ENCODE measurements around the gene PSG7.
"Not testable (repeated sequence)": the region's sequence is repeated elsewhere in the genome, so short reads cannot be mapped to it uniquely, and the experiment has no call there.

Gene PSG7

DNA sequence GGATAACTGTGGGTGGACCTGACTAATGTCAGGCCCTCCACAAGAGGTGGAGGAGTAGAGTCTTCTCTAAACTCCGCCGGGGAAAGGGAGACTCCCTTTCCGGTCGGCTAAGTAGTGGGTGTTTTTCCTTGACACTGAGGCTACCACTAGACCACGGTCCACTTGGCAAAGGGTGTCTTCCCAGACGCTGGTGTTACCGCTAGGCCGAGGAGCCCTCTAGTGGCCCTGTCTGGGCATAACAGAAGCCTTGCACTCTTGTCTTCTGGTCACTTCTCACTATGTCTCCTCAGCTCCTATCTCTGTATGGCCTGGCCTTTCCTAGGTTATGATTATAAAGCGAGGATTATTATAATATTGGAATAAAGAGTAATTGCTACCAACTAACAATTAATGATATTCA lies 13.9 kb downstream of the PSG7 start:
- H3K4me2 ChIP-seq (ENCODE audit: insufficient read depth, low read length); H3K9ac ChIP-seq (ENCODE audit: low read depth, low read length); ATAC-seq (ENCODE audit: insufficient read depth, low read depth); H4K20me1 ChIP-seq (ENCODE audit: insufficient read depth, low read length); H3K27me3 ChIP-seq (ENCODE audit: insufficient read depth, low read length, poor library complexity); H3K4me1 ChIP-seq (ENCODE audit: insufficient read depth, low read length); H2AFZ ChIP-seq (ENCODE audit: low read depth, low read length); H3K4me3 ChIP-seq (ENCODE audit: low read depth in 1 of 2, low read length in 2 of 2); H3K9me3 ChIP-seq (ENCODE audit: insufficient read depth, low read length, severe bottlenecking); H3K79me2 ChIP-seq (ENCODE audit: insufficient read depth, low read length); H3K27ac ChIP-seq (ENCODE audit: low read length); H3K36me3 ChIP-seq (ENCODE audit: insufficient read depth, low read length): not testable (repeated sequence)
- peak; percentile 31 for DNase-seq
- TF ChIP-seq CTCF (IDR thresholded peaks at IDR 0.05; ENCODE audit: borderline replicate concordance, extremely low read depth, low read length, poor library complexity, severe bottlenecking) = peak; percentile 65

GRCh38 chr19:42920971-42921370 lies 16.0 kb downstream of the PSG7 start:
- H3K27me3 ChIP-seq (ENCODE audit: insufficient read depth, low read length, poor library complexity); H3K9ac ChIP-seq (ENCODE audit: low read depth, low read length); H3K79me2 ChIP-seq (ENCODE audit: insufficient read depth, low read length); DNase-seq; H3K4me1 ChIP-seq (ENCODE audit: insufficient read depth, low read length); ATAC-seq (ENCODE audit: insufficient read depth, low read depth); H2AFZ ChIP-seq (ENCODE audit: low read depth, low read length); H3K4me3 ChIP-seq (ENCODE audit: low read depth in 1 of 2, low read length in 2 of 2); H3K4me2 ChIP-seq (ENCODE audit: insufficient read depth, low read length); H4K20me1 ChIP-seq (ENCODE audit: insufficient read depth, low read length); H3K9me3 ChIP-seq (ENCODE audit: insufficient read depth, low read length, severe bottlenecking); H3K27ac ChIP-seq (ENCODE audit: low read length); H3K36me3 ChIP-seq (ENCODE audit: insufficient read depth, low read length): not testable (repeated sequence)

GRCh38 chr19:42919757-42920079 lies 17.3 kb downstream of the PSG7 start:
- Histone ChIP-seq H3K27me3 (ENCODE audit: insufficient read depth, low read length, poor library complexity) (no peaks in the 10 kb centered on the region), H3K36me3 (ENCODE audit: insufficient read depth, low read length) (no peaks in the 10 kb centered on the region), H3K4me1 (ENCODE audit: insufficient read depth, low read length) (no peaks in the 10 kb centered on the region), H3K79me2 (ENCODE audit: insufficient read depth, low read length) (no peaks in the 10 kb centered on the region), H4K20me1 (ENCODE audit: insufficient read depth, low read length) (no peaks in the 10 kb centered on the region), H3K4me3 (ENCODE audit: low read depth in 1 of 2, low read length in 2 of 2) (no peak overlapping the region), H2AFZ (ENCODE audit: low read depth, low read length) (no peak overlapping the region), H3K27ac (ENCODE audit: low read length) (no peak overlapping the region), H3K9me3 (ENCODE audit: insufficient read depth, low read length, severe bottlenecking) (no peaks in the 10 kb centered on the region), H3K4me2 (ENCODE audit: insufficient read depth, low read length) (no peak overlapping the region), H3K9ac (ENCODE audit: low read depth, low read length) (no peak overlapping the region)
- peak; percentile 17 for TF ChIP-seq CTCF (IDR thresholded peaks at IDR 0.05; ENCODE audit: borderline replicate concordance, extremely low read depth, low read length, poor library complexity, severe bottlenecking)
- TF ChIP-seq EZH2 (IDR thresholded peaks at IDR 0.05; ENCODE audit: borderline replicate concordance, low read depth, low read length, severe bottlenecking) = no peak
- no peak for DNase-seq
- no peak for ATAC-seq (ENCODE audit: insufficient read depth, low read depth)

DNA sequence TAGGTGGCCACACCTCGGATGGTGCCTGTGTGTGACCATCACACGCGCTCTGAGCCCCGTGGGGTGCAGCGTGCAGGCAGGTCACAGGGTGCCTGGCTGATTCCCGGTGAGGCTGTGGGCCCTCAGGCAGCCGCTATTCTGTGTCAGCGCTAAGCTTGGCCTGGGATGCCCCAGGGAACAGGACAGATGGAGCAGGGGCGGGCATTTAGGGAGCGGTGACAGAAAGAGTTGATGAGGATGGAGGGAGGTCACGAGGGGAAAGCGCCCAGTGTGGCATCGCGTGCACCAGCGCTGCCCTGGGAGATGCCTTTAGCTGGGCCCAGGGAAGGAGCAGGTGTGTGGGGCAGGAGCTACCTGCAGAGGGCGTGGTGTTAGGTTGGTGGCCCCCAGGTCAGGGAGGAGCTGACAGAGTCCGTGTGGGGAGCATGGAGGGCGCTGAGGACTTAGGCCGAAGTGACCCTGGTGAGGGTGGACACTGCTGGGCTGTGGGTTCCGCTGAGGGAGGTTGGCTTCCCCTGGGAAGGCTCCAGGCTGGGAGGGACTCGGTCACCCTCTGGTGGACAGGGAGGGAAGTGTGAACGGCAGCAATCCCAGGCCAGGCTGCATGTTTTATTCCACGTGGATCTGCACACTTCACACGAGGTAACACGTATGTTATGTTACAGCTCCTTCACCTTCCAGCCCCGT lies 17.8 kb downstream of the PSG7 start:
- not testable (repeated sequence) for H2AFZ ChIP-seq (ENCODE audit: low read depth, low read length); H3K36me3 ChIP-seq (ENCODE audit: insufficient read depth, low read length); H3K27me3 ChIP-seq (ENCODE audit: insufficient read depth, low read length, poor library complexity); H3K9me3 ChIP-seq (ENCODE audit: insufficient read depth, low read length, severe bottlenecking); H3K79me2 ChIP-seq (ENCODE audit: insufficient read depth, low read length); ATAC-seq (ENCODE audit: insufficient read depth, low read depth); H4K20me1 ChIP-seq (ENCODE audit: insufficient read depth, low read length); H3K4me1 ChIP-seq (ENCODE audit: insufficient read depth, low read length); DNase-seq; H3K4me3 ChIP-seq (ENCODE audit: low read depth in 1 of 2, low read length in 2 of 2); H3K4me2 ChIP-seq (ENCODE audit: insufficient read depth, low read length); H3K27ac ChIP-seq (ENCODE audit: low read length); H3K9ac ChIP-seq (ENCODE audit: low read depth, low read length)
- TF ChIP-seq CTCF (IDR thresholded peaks at IDR 0.05; ENCODE audit: borderline replicate concordance, extremely low read depth, low read length, poor library complexity, severe bottlenecking) = peak; percentile 45

DNA sequence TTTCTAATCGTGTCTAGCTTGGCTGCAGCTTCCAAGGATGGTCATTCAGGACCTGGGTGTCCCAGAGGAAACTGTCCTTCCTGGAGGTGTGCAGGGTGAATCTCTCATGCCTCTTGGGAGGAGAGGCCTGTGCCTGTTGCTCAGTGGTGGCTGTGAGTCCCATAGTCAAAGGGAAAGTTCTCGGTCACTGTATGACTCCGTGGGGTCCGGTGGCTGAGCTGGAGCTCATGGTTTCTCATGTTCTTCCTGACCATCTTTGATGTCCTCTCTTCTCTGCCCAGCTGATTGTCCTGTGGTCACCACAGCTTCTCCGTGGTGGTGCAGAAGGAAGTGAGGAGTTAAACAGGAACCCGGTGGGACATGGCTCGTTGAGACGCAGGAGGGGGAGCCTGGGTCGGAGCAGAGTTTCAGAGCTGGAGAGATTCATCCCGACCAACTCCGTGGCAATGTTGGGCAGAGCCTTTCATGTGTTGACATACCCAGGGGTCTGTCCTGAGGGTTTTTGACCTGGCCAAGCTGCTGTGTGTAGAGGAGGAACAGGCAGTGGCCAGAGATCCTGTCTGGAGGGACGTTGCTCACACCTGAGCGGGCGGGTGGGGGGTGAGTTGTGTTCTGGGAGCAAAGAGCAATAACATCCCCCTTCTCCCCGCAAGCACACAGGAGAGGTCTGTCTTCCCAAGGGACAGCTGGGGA lies 18.5 kb downstream of the PSG7 start:
- H4K20me1 ChIP-seq (ENCODE audit: insufficient read depth, low read length); H3K27me3 ChIP-seq (ENCODE audit: insufficient read depth, low read length, poor library complexity); H3K4me2 ChIP-seq (ENCODE audit: insufficient read depth, low read length); DNase-seq; H3K9me3 ChIP-seq (ENCODE audit: insufficient read depth, low read length, severe bottlenecking); H3K4me1 ChIP-seq (ENCODE audit: insufficient read depth, low read length); ATAC-seq (ENCODE audit: insufficient read depth, low read depth); H3K36me3 ChIP-seq (ENCODE audit: insufficient read depth, low read length); H3K4me3 ChIP-seq (ENCODE audit: low read depth in 1 of 2, low read length in 2 of 2); H3K9ac ChIP-seq (ENCODE audit: low read depth, low read length); H2AFZ ChIP-seq (ENCODE audit: low read depth, low read length); H3K27ac ChIP-seq (ENCODE audit: low read length); H3K79me2 ChIP-seq (ENCODE audit: insufficient read depth, low read length): not testable (repeated sequence)

DNA sequence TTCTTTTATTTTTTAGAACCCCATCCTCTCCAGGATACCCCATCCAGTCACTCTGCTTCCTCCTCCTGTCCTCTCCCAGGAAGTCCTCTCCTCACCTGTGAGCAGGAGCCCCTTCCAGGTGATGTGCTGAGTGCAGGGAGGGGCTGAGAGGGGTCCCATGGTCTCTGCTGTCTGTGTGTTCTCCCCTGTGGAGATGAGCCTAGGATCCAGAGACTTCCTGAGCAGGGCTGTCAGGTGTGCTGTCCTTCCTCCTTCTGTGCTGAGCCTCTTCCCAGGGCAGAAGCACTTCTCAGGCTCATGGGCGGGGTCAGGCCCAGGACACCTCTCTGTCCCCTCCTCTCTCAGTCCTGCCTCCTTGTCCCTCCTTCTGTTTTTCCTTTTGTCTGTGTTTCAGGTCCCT lies 19.4 kb downstream of the PSG7 start, which contains the start of gene PSG6:
Gene PSG6, minus strand, starts transcription at position 261 of the 400 bp plus-strand sequence. Its CDS starts 102 bp downstream, at position 159.
- H4K20me1 ChIP-seq (ENCODE audit: insufficient read depth, low read length); DNase-seq; H3K9me3 ChIP-seq (ENCODE audit: insufficient read depth, low read length, severe bottlenecking); H3K79me2 ChIP-seq (ENCODE audit: insufficient read depth, low read length); H3K9ac ChIP-seq (ENCODE audit: low read depth, low read length); H3K36me3 ChIP-seq (ENCODE audit: insufficient read depth, low read length); ATAC-seq (ENCODE audit: insufficient read depth, low read depth); H3K4me2 ChIP-seq (ENCODE audit: insufficient read depth, low read length); H3K27ac ChIP-seq (ENCODE audit: low read length); H3K4me1 ChIP-seq (ENCODE audit: insufficient read depth, low read length); H3K4me3 ChIP-seq (ENCODE audit: low read depth in 1 of 2, low read length in 2 of 2); H2AFZ ChIP-seq (ENCODE audit: low read depth, low read length); H3K27me3 ChIP-seq (ENCODE audit: insufficient read depth, low read length, poor library complexity): not testable (repeated sequence)
